GM23338 (cell line): ENCODE measurements around the gene ARMC9.

Experiments
- CREB1 ChIP-seq: fragments of 250-450 bp; sonication (Bioruptor Pico); IDR thresholded peaks from 2 replicates; pipeline ENCODE4 v1.5.0; 2020; ENCODE audit warnings: low read depth, mild to moderate bottlenecking, moderate library complexity
- CTCF ChIP-seq, 2 experiments: fragments of 200-600 bp in 1 of 2; sonication (generic) in 1 of 2; conservative IDR thresholded peaks; 2 replicates each; pipeline versions ENCODE4 v1.5.1 to v1.6.1; 2016 to 2017; ENCODE audit warnings: antibody characterized with exemption in 2 of 2, low read depth in 2 of 2, mild to moderate bottlenecking in 2 of 2, moderate library complexity in 1 of 2
- EZH2 ChIP-seq: fragments of 200-600 bp; sonication (generic); IDR thresholded peaks from one replicate; pipeline ENCODE4 v1.8.0; 2017; ENCODE audit warnings: antibody characterized with exemption, mild to moderate bottlenecking, low read depth; ENCODE audit not compliant: unreplicated experiment
- EZH2phosphoT487 ChIP-seq: fragments of 200-600 bp; sonication (generic); IDR thresholded peaks from one replicate; pipeline ENCODE4 v1.8.1; 2018; ENCODE audit warnings: antibody characterized with exemption; ENCODE audit not compliant: unreplicated experiment
- JUNB ChIP-seq: IDR thresholded peaks from one replicate; pipeline ENCODE4 v1.6.1; 2016; ENCODE audit warnings: antibody characterized with exemption; ENCODE audit not compliant: unreplicated experiment
- POLR2AphosphoS5 ChIP-seq: IDR thresholded peaks from 2 replicates; pipeline ENCODE4 v1.6.1; 2016; ENCODE audit warnings: antibody characterized with exemption, low read depth
- REST ChIP-seq: IDR thresholded peaks from one replicate; pipeline ENCODE4 v1.6.1; 2018; ENCODE audit warnings: antibody characterized with exemption; ENCODE audit not compliant: unreplicated experiment
- ZNF114 ChIP-seq: fragments of 250-450 bp; sonication (Bioruptor Pico); IDR thresholded peaks from 2 replicates; pipeline ENCODE4 v1.5.0; 2020; ENCODE audit warnings: mild to moderate bottlenecking, moderate library complexity
- ZNF331 ChIP-seq: fragments of 250-450 bp; sonication (Bioruptor Pico); IDR thresholded peaks from 2 replicates; pipeline ENCODE4 v1.5.0; 2020; ENCODE audit warnings: low read depth, mild to moderate bottlenecking, moderate library complexity
- TF ChIP-seq, protein P1 (sequence below): IDR thresholded peaks from 2 replicates; pipeline ENCODE4 v1.6.1; 2016; ENCODE audit warnings: antibody characterized with exemption

GRCh38 chr2:231339316-231339715, 140.9 kb downstream of the ARMC9 start:
- no peak for TF ChIP-seq CTCF (conservative IDR thresholded peaks at IDR 0.05; ENCODE audit: low read depth in 2 of 2)
- no peak for TF ChIP-seq POLR2AphosphoS5
- no peak for TF ChIP-seq EZH2phosphoT487
- no peak for TF ChIP-seq EZH2
- TF ChIP-seq ZNF114 = no peak
- TF ChIP-seq JUNB = no peak
- no peak for TF ChIP-seq ZNF331 (CRISPR knock-in tag)
- TF ChIP-seq CREB1 (CRISPR knock-in tag) = no peak
- TF ChIP-seq, protein P1, sequence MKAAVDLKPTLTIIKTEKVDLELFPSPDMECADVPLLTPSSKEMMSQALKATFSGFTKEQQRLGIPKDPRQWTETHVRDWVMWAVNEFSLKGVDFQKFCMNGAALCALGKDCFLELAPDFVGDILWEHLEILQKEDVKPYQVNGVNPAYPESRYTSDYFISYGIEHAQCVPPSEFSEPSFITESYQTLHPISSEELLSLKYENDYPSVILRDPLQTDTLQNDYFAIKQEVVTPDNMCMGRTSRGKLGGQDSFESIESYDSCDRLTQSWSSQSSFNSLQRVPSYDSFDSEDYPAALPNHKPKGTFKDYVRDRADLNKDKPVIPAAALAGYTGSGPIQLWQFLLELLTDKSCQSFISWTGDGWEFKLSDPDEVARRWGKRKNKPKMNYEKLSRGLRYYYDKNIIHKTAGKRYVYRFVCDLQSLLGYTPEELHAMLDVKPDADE = no peak
- no peak for TF ChIP-seq REST
